Ishikawa (cell line): ENCODE measurements around the gene CIITA.

ENCODE experiments used
- CEBPB ChIP-seq: IDR thresholded peaks from 2 replicates; pipeline ENCODE4 v1.6.1; 2012
- CREB1 ChIP-seq: IDR thresholded peaks from 2 replicates; pipeline ENCODE4 v1.6.1; 2012; ENCODE audit warnings: low read depth
- EGR1 ChIP-seq: IDR thresholded peaks from 2 replicates; pipeline ENCODE4 v1.6.1; 2012
- EP300 ChIP-seq: IDR thresholded peaks from 2 replicates; pipeline ENCODE4 v1.6.1; 2012; ENCODE audit warnings: borderline replicate concordance
- FOXM1 ChIP-seq: IDR thresholded peaks from 2 replicates; pipeline ENCODE4 v1.6.1; 2012; ENCODE audit warnings: low read depth, borderline replicate concordance
- NFIC ChIP-seq: IDR thresholded peaks from 2 replicates; pipeline ENCODE4 v1.6.1; 2012
- RAD21 ChIP-seq: IDR thresholded peaks from 2 replicates; pipeline ENCODE4 v1.6.1; 2012; ENCODE audit warnings: low read depth
- TAF1 ChIP-seq: IDR thresholded peaks from 2 replicates; pipeline ENCODE4 v1.6.1; 2012; ENCODE audit warnings: low read depth, mild to moderate bottlenecking
- TCF12 ChIP-seq: IDR thresholded peaks from 2 replicates; pipeline ENCODE4 v1.6.1; 2012; ENCODE audit warnings: low read depth
- TEAD4 ChIP-seq: IDR thresholded peaks from 2 replicates; pipeline ENCODE4 v1.6.1; 2012
- YY1 ChIP-seq: IDR thresholded peaks from 2 replicates; pipeline ENCODE4 v1.6.1; 2012; ENCODE audit warnings: low read depth
- ZBTB7A ChIP-seq: IDR thresholded peaks from 2 replicates; pipeline ENCODE4 v1.6.1; 2012; ENCODE audit warnings: low read depth
- TF ChIP-seq, protein P1 (sequence below): IDR thresholded peaks from 2 replicates; pipeline ENCODE4 v1.6.1; 2012
- TF ChIP-seq, protein P2 (sequence below): IDR thresholded peaks from 2 replicates; pipeline ENCODE4 v1.6.1; 2012
- TF ChIP-seq, protein P3 (sequence below): IDR thresholded peaks from 2 replicates; pipeline ENCODE4 v1.6.1; 2012; ENCODE audit warnings: low read depth, mild to moderate bottlenecking

Gene CIITA

DNA sequence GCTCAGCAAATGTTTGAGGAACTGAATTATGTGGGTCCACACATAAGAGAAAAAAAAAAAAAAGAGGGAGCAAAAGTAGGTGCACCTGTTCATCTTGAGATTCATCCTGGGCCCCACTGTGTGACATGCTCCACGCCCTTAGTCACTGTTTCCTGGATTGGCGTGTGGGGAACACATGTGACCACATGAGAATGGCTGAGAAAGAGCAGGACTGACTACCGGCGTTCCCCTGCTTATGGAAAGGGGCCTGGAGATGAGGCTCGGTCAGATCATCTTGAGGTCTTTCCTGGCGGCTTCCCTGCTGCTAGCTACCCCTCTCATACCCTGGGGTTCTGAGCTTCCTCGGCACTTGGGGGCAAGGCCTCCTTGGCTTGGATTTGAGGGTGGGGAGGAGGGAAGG, 61.3 kb downstream of the CIITA start:
- no peak for TF ChIP-seq EP300
- no peak for TF ChIP-seq ZBTB7A
- TF ChIP-seq EGR1: no peak
- TF ChIP-seq CEBPB: no peak
- no peak for TF ChIP-seq RAD21
- TF ChIP-seq CREB1: no peak
- TF ChIP-seq, protein P1, sequence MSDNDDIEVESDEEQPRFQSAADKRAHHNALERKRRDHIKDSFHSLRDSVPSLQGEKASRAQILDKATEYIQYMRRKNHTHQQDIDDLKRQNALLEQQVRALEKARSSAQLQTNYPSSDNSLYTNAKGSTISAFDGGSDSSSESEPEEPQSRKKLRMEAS: no peak
- TF ChIP-seq TAF1: no peak
- TF ChIP-seq TCF12: no peak
- no peak for TF ChIP-seq FOXM1
- TF ChIP-seq NFIC: no peak
- TF ChIP-seq YY1: no peak
- no peak for TF ChIP-seq TEAD4
- TF ChIP-seq, protein P2, sequence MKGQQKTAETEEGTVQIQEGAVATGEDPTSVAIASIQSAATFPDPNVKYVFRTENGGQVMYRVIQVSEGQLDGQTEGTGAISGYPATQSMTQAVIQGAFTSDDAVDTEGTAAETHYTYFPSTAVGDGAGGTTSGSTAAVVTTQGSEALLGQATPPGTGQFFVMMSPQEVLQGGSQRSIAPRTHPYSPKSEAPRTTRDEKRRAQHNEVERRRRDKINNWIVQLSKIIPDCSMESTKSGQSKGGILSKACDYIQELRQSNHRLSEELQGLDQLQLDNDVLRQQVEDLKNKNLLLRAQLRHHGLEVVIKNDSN: no peak
- TF ChIP-seq, protein P3, sequence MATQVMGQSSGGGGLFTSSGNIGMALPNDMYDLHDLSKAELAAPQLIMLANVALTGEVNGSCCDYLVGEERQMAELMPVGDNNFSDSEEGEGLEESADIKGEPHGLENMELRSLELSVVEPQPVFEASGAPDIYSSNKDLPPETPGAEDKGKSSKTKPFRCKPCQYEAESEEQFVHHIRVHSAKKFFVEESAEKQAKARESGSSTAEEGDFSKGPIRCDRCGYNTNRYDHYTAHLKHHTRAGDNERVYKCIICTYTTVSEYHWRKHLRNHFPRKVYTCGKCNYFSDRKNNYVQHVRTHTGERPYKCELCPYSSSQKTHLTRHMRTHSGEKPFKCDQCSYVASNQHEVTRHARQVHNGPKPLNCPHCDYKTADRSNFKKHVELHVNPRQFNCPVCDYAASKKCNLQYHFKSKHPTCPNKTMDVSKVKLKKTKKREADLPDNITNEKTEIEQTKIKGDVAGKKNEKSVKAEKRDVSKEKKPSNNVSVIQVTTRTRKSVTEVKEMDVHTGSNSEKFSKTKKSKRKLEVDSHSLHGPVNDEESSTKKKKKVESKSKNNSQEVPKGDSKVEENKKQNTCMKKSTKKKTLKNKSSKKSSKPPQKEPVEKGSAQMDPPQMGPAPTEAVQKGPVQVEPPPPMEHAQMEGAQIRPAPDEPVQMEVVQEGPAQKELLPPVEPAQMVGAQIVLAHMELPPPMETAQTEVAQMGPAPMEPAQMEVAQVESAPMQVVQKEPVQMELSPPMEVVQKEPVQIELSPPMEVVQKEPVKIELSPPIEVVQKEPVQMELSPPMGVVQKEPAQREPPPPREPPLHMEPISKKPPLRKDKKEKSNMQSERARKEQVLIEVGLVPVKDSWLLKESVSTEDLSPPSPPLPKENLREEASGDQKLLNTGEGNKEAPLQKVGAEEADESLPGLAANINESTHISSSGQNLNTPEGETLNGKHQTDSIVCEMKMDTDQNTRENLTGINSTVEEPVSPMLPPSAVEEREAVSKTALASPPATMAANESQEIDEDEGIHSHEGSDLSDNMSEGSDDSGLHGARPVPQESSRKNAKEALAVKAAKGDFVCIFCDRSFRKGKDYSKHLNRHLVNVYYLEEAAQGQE: no peak

DNA sequence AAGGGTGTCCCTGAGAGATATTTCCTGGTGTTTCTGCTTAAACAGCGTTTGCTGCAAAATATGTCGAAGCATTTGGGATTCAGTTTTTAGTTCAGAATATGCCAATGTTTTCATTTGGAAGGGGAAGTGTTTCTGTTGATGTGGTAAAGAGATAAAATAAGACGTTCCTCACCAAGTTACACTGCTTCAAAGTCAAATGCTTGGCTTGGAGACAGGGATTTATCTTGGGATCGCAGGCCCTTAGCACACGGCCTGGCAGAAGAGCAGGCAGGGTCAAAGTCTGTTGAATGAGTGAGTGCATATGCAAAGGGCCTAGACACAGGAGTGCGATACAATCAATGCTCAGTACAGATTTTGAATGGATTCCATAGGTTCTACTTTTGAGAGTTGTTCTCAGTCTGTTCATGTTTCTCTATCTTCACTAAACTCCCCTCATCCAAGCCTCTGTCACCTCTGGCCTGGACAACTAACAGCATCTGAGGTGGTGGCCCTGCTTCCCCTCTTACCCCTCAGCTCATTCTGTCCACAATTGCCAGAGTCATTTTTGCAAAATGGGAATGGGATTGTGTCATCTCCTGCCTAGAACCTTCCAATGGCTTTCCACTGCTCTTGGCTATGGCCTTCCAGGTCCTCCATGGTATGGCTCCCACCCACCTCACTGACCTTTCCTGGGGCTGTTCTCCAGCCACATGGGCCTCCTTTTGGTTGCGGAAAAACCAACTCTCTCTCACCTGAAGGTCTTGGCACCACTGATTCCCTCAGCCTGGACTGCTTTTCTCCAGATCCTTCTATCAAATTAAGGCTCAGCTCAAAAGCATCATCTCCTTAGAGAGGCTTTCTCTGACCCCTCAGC, 62.0 kb downstream of the CIITA start:
- TF ChIP-seq CEBPB (no peak), CREB1 (no peak)

DNA sequence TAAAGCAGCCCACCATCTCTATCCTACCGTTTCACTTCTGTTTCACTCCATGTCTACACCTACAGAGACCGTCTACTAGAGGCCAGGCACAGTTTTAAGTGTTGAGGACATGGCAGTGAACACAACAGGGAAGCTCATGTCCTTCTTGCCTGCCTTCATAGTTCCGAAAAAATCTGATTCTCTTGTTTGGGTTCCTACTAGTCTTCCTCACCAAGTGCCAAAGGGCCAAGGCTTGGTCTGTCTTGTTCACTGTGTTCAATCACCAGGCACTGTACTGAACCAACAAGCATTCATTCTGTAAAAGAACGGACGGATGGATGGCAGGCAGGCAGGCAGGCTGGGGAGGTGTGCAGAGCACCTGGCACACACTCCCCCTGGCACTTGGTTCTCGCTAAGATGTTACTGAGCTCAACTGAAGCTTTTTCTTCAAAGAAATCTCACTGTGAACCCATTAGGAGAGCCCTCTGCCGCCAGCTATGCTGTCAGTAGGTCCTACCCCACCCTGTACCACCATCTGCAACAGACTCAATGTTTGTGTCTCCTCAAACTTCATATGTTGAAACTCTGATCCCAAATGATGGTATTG, 62.7 kb downstream of the CIITA start:
- TF ChIP-seq EP300 (no peak), ZBTB7A (no peak), TCF12 (no peak), TEAD4 (no peak), YY1 (no peak), EGR1 (no peak), RAD21 (no peak), FOXM1 (no peak), CEBPB (no peak), NFIC (no peak), TAF1 (no peak), CREB1 (no peak)
- TF ChIP-seq, protein P1: no peak
- TF ChIP-seq, protein P3: no peak
- TF ChIP-seq, protein P2: no peak

DNA sequence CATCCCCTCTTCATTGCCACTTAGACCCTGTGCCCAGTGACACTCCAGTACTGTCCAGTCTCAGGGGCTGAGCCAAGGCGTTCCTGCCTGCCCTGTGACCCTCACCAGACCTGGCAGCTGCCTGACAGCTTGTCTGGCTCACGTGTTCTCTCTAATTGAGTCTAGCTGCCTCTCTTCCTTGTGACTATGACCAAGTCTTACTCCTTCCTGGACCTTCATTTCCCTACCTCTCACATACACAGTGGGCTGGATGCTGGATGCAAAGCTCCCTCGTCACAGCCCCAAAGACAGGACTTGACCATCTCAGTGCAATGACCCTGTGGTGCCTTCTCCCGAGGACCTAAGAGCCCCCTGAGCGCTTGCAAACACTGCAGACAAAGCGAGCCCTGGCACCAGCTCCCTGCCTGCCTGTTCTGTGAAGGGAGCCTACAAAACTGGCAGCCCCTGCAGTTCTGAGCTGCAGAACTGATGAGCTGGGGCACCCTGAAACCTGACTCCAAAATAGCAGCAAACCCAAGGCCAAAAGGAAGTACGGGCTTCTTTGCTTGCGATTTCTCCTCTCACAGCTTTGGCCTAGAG, 63.6 kb downstream of the CIITA start:
- TF ChIP-seq CEBPB: no peak
- no peak for TF ChIP-seq RAD21
- TF ChIP-seq, protein P2: no peak
- no peak for TF ChIP-seq ZBTB7A
- no peak for TF ChIP-seq TAF1
- no peak for TF ChIP-seq NFIC
- TF ChIP-seq EP300: no peak
- no peak for TF ChIP-seq TCF12
- TF ChIP-seq FOXM1: no peak
- no peak for TF ChIP-seq YY1
- TF ChIP-seq, protein P3: no peak
- TF ChIP-seq TEAD4: no peak
- TF ChIP-seq, protein P1: no peak
- no peak for TF ChIP-seq CREB1
- no peak for TF ChIP-seq EGR1
